GM12878 (cell line): ENCODE measurements around the gene SLC7A1. TPM values are rescaled to one million over a fixed set of nuclear protein-coding genes. Genes with fewer than 3 reads are reported as not detected.

Experiments used
- ATAC-seq: fragments of 200-7000 bp; cut with Tn5 transposase; 3 replicates; pipeline ENCODE4 v1.9.1; 2020; ENCODE audit warnings: mild to moderate bottlenecking, moderate library complexity
- BruUV-seq: library from RNA; stranded (reverse); fragments of 400-500 nt; replicated peaks from 2 replicates; lab custom pipeline; 2021; lab: Mats Ljungman, UMichigan
- CTCF ChIA-PET: fragments of 300-600 bp; sonication (Branson Sonifier 250); formaldehyde crosslinking; extraction: SDS; loops from one replicate; lab custom pipeline; 2021; ENCODE audit warnings: inconsistent platforms; lab: Yijun Ruan, JAX
- POLR2A ChIA-PET: fragments of 350-600 bp; formaldehyde crosslinking; extraction: SDS; loops from one replicate; lab custom pipeline; 2021; ENCODE audit warnings: inconsistent platforms; lab: Charles Lee
- RAD21 ChIA-PET: fragments of 300-600 bp; sonication (Branson Sonifier 250); formaldehyde crosslinking; loops from one replicate; lab custom pipeline; 2023; ENCODE audit warnings: antibody characterized with exemption; ENCODE audit not compliant: unreplicated experiment; lab: Charles Lee
- SMC1A ChIA-PET: fragments of 300-600 bp; sonication (Branson Sonifier 250); formaldehyde crosslinking; loops from one replicate; lab custom pipeline; 2023; ENCODE audit not compliant: unreplicated experiment, uncharacterized antibody; lab: Charles Lee
- DNase-seq: peaks from one replicate; pipeline ENCODE4 v3.0.0-alpha.2; 2011; ENCODE audit warnings: low read depth, low spot score
- FAIRE-seq: peaks from 3 replicates; lab custom pipeline; 2011; peaks lifted over from hg19 to GRCh38; lab: Jason Lieb, UNC
- H2AFZ ChIP-seq: 2 replicates; pipeline ENCODE4 v1.6.0; 2011; ENCODE audit warnings: low read depth, low read length, control low read depth; ENCODE audit not compliant: control insufficient read depth
- H3K27ac ChIP-seq: 2 replicates; pipeline ENCODE4 v1.5.1; 2011; ENCODE audit warnings: control low read depth; ENCODE audit not compliant: control insufficient read depth, insufficient read depth
- H3K27me3 ChIP-seq, 2 experiments: replicated peaks in 1 of 2; 2 replicates each; pipeline versions ENCODE4 v1.6.0 to v1.6.1; 2011; ENCODE audit warnings: low read length in 1 of 2; ENCODE audit not compliant: control insufficient read depth in 2 of 2, insufficient read depth in 2 of 2
- H3K36me3 ChIP-seq, 2 experiments: 2 replicates each; pipeline ENCODE4 v1.5.1; 2011; ENCODE audit warnings: low read length in 1 of 2; ENCODE audit not compliant: control insufficient read depth in 2 of 2, insufficient read depth in 2 of 2
- H3K4me1 ChIP-seq: 2 replicates; pipeline ENCODE4 v1.6.1; 2011; ENCODE audit warnings: mild to moderate bottlenecking, low read length, moderate library complexity, mixed read lengths; ENCODE audit not compliant: control insufficient read depth, insufficient read depth
- H3K4me2 ChIP-seq: 2 replicates; pipeline ENCODE4 v1.6.0; 2011; ENCODE audit warnings: control low read depth; ENCODE audit not compliant: control insufficient read depth, insufficient read depth
- H3K4me3 ChIP-seq: fragments of 200-600 bp; sonication (generic); 2 replicates; pipeline ENCODE4 v1.5.1; 2016
- H3K79me2 ChIP-seq: 2 replicates; pipeline ENCODE4 v1.6.0; 2011; ENCODE audit warnings: low read length; ENCODE audit not compliant: control insufficient read depth, insufficient read depth
- H3K9ac ChIP-seq: 2 replicates; pipeline ENCODE4 v1.8.0; 2011; ENCODE audit warnings: low read length, control low read depth, mixed read lengths; ENCODE audit not compliant: control insufficient read depth, insufficient read depth
- H3K9me3 ChIP-seq: replicated peaks from 3 replicates; pipeline ENCODE4 v1.5.1; 2011; ENCODE audit warnings: mild to moderate bottlenecking, low read length; ENCODE audit not compliant: control insufficient read depth, insufficient read depth
- H4K20me1 ChIP-seq: 2 replicates; pipeline ENCODE4 v1.6.0; 2011; ENCODE audit not compliant: control insufficient read depth, insufficient read depth
- CBFB ChIP-seq: IDR thresholded peaks from 2 replicates; pipeline ENCODE4 v1.6.1; 2016; ENCODE audit warnings: antibody characterized with exemption, low read depth
- SUPT20H ChIP-seq: IDR thresholded peaks from 2 replicates; pipeline ENCODE4 v1.6.1; 2011; ENCODE audit warnings: low read depth, mild to moderate bottlenecking, low read length, moderate library complexity, borderline replicate concordance; ENCODE audit not compliant: control insufficient read depth
- SUZ12 ChIP-seq: fragments of 200-600 bp; sonication (generic); IDR thresholded peaks from one replicate; pipeline ENCODE4 v1.6.1; 2018; ENCODE audit warnings: antibody characterized with exemption, mild to moderate bottlenecking; ENCODE audit not compliant: unreplicated experiment
- WGBS: methylation state at CpG from one replicate; pipeline ENCODE4 v1.1.6; 2016; ENCODE audit warnings: low lambda C conversion rate; ENCODE audit not compliant: insufficient replicate concordance, insufficient coverage; ENCODE audit errors: missing lambda C conversion rate; 5-methylcytosine and 5-hydroxymethylcytosine counted together
- in situ Hi-C: fragments of 300-500 bp; cut with MboI; formaldehyde crosslinking; loops from 9 replicates; pipeline ENCODE4 v1.14.3; 2018; ENCODE audit warnings: mixed read lengths
- intact Hi-C: fragments of 100-400 bp; cut with micrococcal nuclease; formaldehyde crosslinking; loops from one replicate; pipeline ENCODE4 v1.14.2; 2022; ENCODE audit not compliant: unreplicated experiment
- polyA plus RNA-seq, 11 experiments: library from polyadenylated mRNA; depleted of rRNA in 4 of 11; unstranded in 6 of 11; stranded (reverse) in 5 of 11; fragments of >200 nt; fragmentation: Nextera tagmentation in 4 of 11; fragmentation: Illumina TruSeq in 1 of 11; extraction: Ambion mirVana in 4 of 11; extraction: Trizol in 1 of 11; gene quantifications; 1 replicate in 1 of 11; 2 replicates in 10 of 11; pipeline versions ENCODE4 v1.2.1 to v1.2.3, GENCODE V29; 2011 to 2016; ENCODE audit warnings: inconsistent platforms in 2 of 11, missing spikeins in 2 of 11, low read depth in 1 of 11
- total RNA-seq, 4 experiments: library from RNA; depleted of rRNA in 3 of 4; stranded (reverse); fragments of >200 nt in 3 of 4; fragmentation: Illumina TruSeq in 1 of 4; extraction: Trizol in 1 of 4; gene quantifications; 2 replicates each; pipeline versions ENCODE4 v1.2.1 to v1.2.3, GENCODE V29; 2013 to 2021
- TF ChIP-seq, protein P1 (sequence below): IDR thresholded peaks from 2 replicates; pipeline ENCODE4 v1.6.1; 2012; ENCODE audit warnings: mild to moderate bottlenecking, low read depth, low read length

Gene SLC7A1
- total and polyA plus RNA-seq, 10 of the 15 experiments (the other 5 are each of a cell fraction or from before 2014, with no cell fraction given): 6.4 to 91.7 (median 23.4) TPM

DNA sequence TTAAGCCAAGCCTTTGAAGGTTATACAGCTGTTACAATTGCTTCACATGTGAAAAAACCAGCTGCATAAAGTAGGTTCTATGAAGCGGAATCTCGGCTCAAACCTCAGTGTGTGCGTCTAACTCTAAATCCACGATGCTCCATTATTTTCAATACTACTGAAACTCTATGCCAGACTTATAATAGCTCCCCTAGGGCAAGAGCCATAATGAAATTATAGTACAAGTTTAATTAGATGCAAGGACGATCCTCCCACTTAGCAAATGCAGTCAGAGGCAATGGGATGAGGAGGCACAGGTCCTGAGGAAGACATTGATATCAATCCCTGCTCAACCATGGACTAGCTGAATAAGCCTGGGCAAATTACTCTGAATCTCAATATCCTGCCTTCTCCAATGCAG lies 31.1 kb downstream of the SLC7A1 start (continued):
- TF ChIP-seq CBFB: no peak
- no peak for TF ChIP-seq SUPT20H
- no peak for TF ChIP-seq SUZ12

DNA sequence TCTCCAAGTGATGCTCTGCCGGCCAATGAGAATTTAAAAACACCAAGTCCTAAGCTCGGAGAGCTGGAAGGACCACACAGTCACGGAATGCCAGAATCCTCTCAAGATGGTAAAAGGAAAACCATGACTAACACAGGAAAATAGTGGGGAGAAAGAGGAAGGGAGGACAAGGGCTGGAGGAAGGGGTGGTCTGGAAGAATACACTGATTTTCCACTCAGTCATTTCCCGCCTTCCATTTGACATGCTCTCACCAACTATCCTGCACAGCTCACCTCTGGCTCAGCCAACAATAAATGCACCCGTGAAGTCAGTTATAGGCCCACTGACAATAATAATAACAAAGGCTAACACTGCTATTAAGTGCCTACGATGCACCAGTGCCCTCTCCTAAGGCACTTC lies 31.5 kb downstream of the SLC7A1 start:
- TF ChIP-seq, protein P1, sequence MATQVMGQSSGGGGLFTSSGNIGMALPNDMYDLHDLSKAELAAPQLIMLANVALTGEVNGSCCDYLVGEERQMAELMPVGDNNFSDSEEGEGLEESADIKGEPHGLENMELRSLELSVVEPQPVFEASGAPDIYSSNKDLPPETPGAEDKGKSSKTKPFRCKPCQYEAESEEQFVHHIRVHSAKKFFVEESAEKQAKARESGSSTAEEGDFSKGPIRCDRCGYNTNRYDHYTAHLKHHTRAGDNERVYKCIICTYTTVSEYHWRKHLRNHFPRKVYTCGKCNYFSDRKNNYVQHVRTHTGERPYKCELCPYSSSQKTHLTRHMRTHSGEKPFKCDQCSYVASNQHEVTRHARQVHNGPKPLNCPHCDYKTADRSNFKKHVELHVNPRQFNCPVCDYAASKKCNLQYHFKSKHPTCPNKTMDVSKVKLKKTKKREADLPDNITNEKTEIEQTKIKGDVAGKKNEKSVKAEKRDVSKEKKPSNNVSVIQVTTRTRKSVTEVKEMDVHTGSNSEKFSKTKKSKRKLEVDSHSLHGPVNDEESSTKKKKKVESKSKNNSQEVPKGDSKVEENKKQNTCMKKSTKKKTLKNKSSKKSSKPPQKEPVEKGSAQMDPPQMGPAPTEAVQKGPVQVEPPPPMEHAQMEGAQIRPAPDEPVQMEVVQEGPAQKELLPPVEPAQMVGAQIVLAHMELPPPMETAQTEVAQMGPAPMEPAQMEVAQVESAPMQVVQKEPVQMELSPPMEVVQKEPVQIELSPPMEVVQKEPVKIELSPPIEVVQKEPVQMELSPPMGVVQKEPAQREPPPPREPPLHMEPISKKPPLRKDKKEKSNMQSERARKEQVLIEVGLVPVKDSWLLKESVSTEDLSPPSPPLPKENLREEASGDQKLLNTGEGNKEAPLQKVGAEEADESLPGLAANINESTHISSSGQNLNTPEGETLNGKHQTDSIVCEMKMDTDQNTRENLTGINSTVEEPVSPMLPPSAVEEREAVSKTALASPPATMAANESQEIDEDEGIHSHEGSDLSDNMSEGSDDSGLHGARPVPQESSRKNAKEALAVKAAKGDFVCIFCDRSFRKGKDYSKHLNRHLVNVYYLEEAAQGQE: no peak
- TF ChIP-seq, all 136 proteins: peak for 0
- RAD21 ChIA-PET: no interaction called here
- FAIRE-seq (no peak), ATAC-seq (no peak), DNase-seq (no peak)
- Histone ChIP-seq H3K27ac (no peak overlapping the region), H3K79me2 (peaks cover 51% of the 10 kb centered on the region), H3K9ac (no peak overlapping the region), H4K20me1 (no peaks in the 10 kb centered on the region), H2AFZ (no peak overlapping the region), H3K4me2 (no peak overlapping the region), H3K4me3 (no peak overlapping the region), H3K36me3 (peaks cover 0 to 3% of the 10 kb centered on the region in 2 experiments; a peak in 2 of 4 replicates), H3K27me3 (no peaks in the 10 kb centered on the region), H3K9me3 (no peaks in the 10 kb centered on the region), H3K4me1 (no peaks in the 10 kb centered on the region)
- POLR2A ChIA-PET: no interaction called here
- in situ Hi-C loops: no loop called here
- CTCF ChIA-PET: interaction anchor here (0.6 to 1.6 kb wide), 7 partner anchors 10 to 360 kb away, joined by 3 to 11 read pairs (median 3); no protein-coding TSS in a partner anchor
- intact Hi-C loops: no loop called here
- SMC1A ChIA-PET: interaction anchor here (1.0 to 2.3 kb wide), 3 partner anchors 11 to 207 kb away, joined by 3 to 15 read pairs (median 4); no protein-coding TSS in a partner anchor
- BruUV-seq: no TSS peak
- 90% methylated on average over 6 of the region's 6 CpGs for WGBS
